Measurements from ENCODE around the gene GLB1L. TPM values are rescaled to one million over a fixed set of nuclear protein-coding genes. Genes with fewer than 3 reads are reported as not detected.
A peak's percentile ranks its signal among the peaks of the same experiment; 100 is the strongest.
"Not testable (repeated sequence)": the region's sequence is repeated elsewhere in the genome, so short reads cannot be mapped to it uniquely, and the experiment has no call there.

Gene GLB1L
- polyA plus RNA-seq, 3 donors, result 17.4 to 28.5 (median 27.1) TPM

DNA sequence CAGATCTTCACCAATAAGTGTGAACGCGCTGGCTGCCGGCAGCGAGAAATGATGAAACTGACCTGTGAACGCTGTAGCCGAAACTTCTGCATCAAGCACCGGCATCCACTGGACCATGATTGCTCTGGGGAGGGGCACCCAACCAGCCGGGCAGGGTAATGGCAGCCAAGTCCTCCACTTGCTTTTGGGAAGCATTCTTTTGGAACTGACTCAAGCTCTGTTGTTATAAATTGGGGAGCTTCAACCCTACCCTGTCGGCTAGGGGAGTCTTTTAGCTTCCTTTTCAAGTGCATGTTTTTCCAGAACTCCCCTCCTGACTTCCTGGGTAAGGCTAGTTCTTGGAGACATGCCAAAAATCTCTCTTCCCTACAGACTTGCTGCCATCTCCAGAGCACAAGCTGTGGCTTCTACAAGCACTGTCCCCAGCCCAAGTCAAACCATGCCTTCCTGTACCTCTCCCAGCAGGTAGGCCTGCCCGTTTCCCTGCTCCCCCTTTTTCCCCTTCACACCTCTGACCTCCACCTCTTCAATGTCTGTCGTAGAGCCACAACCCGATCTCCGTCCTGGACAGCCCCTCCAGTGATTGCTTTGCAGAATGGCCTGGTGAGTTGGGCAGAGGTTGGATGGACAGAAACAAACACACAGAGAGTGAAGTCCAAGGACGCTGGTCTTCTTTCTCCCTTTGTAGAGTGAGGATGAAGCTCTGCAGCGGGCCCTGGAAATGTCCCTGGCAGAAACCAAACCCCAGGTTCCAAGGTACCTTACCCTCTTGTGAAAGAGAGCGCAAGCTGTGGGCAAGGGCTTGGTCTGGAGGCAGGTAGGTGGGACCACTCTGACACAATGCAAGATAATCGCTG lies 37.1 kb downstream of the GLB1L start:
- DNase-seq, result no peak

DNA sequence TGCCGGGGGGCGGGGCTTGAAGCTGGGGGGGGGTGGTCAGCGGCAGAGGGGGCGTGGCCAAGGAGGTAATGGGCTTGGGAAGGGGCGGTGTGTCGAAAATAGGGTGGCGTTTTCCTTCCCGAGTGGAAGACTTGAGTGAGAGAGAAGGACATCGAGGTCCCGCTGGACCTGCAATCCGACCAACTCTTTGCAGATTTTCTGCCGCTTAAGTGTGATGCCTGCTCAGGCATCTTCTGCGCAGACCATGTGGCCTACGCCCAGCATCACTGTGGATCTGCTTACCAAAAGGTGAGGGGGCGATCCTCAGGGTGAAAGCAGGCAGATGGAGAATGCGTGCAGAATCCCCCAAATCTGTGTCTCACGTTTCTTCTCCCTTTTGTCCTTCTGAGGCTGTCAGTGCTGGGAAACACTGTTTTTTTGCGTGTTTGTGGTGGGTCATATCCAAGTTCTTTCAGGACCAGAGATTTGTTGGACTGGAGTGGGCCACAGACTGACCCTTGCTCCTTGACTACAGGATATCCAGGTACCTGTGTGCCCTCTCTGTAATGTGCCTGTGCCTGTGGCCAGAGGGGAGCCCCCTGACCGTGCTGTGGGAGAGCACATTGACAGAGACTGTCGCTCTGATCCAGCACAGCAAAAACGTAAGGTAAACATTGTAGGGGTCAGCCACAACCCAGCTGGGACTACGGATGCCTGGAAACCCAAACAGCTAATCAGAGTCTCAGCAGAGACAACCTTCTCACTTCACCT lies 37.9 kb downstream of the GLB1L start:
- no peak for DNase-seq

DNA sequence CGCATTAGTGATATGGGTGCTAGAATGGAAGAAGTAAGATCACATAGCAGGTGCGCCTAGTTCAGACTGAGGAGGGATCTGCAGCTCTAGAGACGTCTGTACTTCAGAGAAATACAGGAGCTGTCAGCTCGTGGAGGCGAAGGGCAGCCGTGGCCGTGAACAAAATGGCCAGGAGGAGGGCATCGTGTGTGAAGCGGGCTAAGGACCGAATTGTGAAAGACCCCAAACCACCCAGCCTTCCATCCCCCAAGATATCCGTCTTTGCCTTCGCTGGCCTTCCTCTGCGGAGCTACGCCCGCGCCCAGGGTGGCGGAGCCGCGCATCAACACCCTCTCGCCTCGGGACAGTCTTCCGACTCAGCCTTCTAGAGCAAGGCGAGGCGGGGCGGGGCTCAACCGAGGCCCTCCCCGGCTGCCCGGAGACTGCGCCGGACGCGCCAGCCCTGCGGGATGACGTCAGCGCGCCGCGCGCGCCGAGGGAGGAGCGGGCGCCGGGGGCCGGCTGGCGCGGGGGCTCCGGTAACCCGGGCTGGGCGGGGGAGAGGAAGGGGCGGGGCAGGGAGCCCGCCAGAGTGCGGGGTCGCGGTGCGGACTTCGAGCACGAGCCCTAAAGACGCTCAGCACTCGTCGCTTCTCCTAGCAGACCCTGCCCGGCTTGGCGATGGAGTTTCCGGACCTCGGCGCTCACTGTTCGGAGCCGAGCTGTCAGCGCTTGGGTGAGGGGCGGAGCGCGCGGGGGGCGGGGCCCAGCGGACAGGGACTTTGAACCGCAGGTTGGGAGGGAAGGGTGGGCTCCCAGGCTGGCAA lies 38.7 kb downstream of the GLB1L start, which contains the start of gene ZFAND2B:
Gene ZFAND2B (plus strand): TSS at position 455 of the 806 bp plus-strand sequence. CDS start 206 bp downstream, at position 661.
- peak; percentile 96 for DNase-seq

DNA sequence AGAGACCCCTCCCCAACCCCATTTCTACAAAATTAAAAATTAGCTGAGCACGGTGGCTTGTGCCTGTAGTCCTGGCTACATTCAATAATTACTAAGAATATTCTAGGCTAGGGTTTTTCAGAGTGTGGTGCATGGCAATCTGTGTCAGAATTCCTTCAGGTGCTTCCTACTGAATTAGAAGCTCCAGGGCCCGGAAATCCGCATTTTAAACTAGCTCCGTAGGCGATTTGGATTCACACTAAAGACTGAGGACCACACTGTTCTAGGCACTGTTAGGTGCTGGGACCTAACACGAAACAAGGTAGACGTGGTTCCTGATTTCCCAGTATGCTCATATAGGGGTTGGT lies 39.3 kb downstream of the GLB1L start:
- no peak for DNase-seq

DNA sequence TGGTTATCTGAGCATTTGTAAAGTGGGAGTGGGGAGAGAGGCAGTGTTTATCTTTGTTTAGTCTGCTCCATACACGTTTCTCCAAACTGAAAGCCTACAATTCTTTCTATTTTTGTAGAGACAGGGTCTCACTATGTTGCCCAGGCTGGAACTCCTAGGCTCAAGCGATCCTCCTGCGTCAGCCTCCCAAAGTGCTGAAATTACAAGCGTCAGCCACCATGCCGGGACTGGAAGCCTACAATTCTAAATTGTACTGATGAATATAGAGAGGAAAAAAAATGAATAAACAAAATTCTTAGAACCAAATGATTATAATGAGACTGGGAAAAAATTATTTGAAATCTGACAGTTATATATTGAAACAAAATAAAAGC lies 40.1 kb downstream of the GLB1L start:
- no peak for DNase-seq

DNA sequence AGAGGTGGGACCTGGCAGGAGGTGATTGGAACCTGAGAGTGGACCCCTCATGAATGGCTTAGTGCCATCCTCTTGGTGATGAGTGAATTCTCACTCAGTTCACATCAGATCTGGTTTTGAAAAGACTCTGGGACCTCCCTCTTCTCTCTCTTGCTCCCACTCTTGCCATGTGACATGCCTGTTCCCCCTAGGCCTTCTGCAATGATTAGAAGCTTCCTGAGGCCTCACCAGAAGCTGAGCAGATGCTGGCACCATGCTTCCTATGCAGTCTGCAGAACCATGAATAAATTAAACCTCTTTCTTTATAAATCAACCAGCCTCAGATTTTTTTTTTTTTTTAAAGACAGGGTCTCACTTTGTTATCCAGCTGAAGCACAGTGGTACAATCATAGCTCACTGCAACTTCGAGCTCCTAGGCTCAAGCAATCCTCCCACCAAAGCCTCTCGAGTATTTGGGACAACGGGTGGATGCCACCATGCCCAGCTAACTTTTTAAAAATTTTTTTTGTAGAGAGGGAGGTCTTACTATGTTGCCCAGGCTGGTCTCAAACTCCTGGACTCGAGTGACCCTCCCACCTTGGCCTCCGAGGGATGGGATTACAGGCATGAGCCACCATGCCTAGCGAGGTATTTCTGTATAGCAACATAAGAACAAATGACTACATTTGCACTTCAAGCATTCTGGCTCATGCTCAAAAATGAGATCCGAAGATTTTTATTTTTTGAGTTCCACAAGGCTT lies 40.6 kb downstream of the GLB1L start:
- no peak for DNase-seq

DNA sequence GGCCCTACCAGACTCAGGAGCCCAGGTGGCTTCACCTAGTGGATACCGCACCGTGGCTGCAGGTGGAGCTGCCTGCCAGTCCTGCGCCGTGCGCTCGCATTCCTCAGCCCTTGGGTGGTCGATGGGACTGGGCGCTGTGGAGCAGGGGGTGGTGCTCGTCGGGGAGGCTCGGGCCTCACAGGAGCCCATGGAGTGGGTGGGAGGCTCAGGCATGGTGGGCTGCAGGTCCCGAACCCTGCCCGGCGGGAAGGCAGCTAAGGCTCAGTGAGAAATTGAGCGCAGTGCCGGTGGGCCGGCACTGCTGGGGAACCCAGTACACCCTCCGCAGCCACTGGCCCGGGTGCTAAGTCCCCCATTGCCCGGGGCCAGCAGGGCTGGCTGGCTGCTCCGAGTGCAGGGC lies 43.9 kb downstream of the GLB1L start:
- not testable (repeated sequence) for DNase-seq

DNA sequence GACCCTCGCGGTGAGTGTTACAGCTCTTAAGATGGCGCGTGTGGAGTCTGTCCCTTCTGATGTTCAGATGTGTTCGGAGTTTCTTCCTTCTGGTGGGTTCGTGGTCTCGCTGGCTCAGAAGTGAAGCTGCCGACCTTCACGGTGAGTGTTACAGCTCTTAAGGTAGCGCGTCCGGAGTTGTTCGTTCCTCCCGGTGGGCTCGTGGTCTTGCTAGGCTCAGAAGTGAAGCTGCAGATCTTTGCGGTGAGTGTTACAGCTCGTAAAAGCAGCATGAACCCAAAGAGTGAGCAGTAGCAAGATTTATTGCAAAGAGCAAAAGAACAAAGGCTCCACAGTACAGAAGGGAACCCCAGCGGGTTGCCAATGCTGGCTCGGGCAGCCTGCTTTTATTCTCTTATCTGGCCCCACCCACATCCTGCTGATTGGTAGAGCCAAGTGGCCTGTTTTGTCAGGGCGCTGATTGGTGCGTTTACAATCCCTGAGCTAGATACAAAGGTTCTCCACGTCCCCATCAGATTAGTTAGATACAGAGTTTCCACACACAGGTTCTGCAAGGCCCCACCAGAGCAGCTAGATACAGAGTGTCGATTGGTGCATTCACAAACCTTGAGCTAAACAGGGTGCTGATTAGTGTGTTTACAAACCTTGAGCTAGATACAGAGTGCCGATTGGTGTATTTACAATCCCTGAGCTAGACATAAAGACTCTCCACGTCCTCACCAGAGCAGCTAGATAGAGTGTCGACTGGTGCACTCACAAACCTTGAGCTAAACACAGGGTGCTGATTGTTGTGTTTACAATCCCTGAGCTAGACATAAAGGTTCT lies 44.5 kb downstream of the GLB1L start:
- not testable (repeated sequence) for DNase-seq

DNA sequence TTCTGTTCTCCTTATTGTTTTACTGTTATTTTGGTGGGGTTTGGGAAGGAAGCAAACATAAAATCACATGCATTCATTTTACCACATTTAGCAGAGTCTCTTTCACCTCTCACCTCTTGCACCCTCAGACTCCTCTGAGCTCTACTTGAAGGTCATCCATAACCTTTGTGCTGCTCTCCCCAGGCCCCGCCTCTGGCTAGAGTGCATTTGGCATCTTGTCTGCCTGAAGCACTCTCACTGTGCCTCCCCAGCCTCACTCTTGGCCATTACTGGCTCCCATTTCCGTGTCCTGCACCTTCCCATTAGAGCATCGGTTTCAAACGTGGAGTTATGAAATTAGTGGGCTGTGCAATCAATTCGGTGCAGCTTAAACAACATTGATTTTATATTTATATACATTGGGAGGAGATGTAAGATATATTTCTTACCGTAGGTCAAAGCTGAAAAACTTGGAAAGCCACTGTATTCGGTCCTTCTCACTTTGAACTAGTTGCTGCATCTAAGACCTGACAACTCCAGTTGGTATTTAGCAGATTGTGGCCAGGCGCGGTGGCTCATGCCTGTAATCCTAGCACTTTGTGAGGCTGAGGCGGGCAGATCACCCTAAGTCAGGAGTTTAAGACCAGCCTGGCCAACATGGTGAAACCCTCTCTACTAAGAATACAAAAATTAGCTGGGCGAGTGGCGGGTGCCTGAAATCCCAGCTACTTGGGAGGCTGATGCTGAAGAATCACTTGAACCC lies 45.6 kb downstream of the GLB1L start:
- no peak for DNase-seq

DNA sequence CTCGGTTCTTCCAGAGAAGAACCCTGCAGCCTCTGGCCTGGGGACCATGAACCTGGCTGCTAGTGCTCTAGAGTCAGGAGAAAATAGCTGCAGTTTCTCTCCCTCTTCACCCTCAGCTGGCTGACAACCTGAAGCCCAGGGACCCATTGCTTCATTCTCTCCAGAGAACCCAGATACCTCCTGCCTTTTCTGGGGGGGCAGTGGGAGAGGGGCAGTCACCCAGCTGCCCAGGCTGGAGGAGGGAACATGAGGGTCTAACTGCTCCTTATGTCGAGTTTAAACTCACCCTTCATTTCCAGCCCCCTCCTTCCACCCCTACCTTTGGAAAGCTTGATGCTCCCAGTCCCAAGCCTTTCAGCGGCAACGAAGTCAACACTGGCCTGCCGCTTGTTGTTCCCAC lies 46.3 kb downstream of the GLB1L start:
- DNase-seq, result no peak

DNA sequence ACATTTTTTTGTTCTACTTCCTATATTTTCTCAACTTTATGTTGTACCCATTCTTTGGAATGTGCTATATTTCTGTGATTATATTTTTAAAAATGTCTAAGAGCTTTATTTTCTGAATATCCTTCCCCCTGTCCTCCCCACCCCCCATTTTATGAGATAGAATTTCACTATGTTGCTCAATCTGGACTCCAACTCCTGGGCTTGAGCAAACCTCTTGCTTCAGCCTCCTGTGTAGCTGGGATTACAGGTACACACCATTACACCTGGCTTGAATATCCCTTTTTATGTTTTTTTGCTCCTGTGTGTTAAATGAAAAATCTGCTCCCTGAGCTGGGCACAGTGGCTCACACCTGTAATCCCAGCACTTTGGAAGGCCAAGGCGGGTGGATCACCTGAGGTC lies 47.9 kb downstream of the GLB1L start:
- DNase-seq, result no peak

DNA sequence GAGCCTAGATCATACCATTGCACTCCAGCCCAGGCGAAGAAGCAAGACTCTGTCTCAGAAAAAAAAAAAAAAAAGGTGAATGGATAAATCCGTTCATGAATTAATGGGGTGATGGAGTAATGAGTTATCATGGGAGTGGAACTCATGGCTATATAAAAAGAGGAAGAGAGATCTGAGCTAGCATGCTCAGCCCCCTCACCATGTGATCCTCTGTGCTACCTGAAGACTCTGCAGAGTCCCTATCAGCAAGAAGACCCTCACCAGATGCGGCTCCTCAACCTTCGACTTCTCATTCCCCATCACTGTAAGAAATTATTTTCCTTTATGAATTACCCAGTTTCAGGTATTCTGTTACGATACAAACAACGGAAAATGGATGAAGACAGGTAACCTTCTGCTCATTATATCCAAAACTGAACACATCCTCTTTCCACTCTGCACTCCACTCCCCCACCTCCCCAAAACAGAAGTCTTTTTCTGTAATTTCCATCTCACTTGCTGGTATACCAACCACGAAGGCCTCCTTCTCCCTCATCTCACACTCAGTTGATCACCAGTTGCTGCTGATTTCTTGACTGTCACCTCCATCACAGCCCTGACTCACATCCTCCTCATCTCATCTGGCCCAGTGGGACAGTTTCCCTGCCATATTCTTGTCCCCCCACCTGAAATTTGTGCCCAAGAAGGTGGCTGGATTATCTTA lies 58.3 kb downstream of the GLB1L start:
- DNase-seq, result no peak

Other genes with a start within 250 kb of the GLB1L start
- gene CFAP65, start 203.9 kb downstream of the GLB1L start, polyA plus RNA-seq (ENCODE audit: insufficient read length in 3 of 3), result 1 to 10 TPM in 1 of 3 donors, under 1 TPM in 2; 0.07 to 1.1 (median 0.56) TPM
- 1 to 10 TPM; 2.0 to 3.2 (median 2.0) TPM for gene IHH, start 184.5 kb downstream of the GLB1L start, polyA plus RNA-seq (ENCODE audit: insufficient read length in 3 of 3)
- 10 to 100 TPM; 17.6 to 21.4 (median 19.6) TPM for gene NHEJ1, start 84.6 kb downstream of the GLB1L start, polyA plus RNA-seq (ENCODE audit: insufficient read length in 3 of 3)
- gene SLC23A3, start 75.4 kb downstream of the GLB1L start, polyA plus RNA-seq (ENCODE audit: insufficient read length in 3 of 3), result 10 to 100 TPM; 23.5 to 29.0 (median 25.1) TPM
- gene CNPPD1, start 68.5 kb downstream of the GLB1L start, polyA plus RNA-seq (ENCODE audit: insufficient read length in 3 of 3), result 10 to 100 TPM; 71.7 to 79.7 (median 78.6) TPM
- 100 to 1,000 TPM; 113 to 119 (median 113) TPM for gene RETREG2, start 67.2 kb downstream of the GLB1L start, polyA plus RNA-seq (ENCODE audit: insufficient read length in 3 of 3)
- 10 to 100 TPM; 40.9 to 51.8 (median 49.4) TPM for gene ZFAND2B, start 38.7 kb downstream of the GLB1L start, polyA plus RNA-seq (ENCODE audit: insufficient read length in 3 of 3)
- gene ABCB6, start 26.5 kb downstream of the GLB1L start, polyA plus RNA-seq (ENCODE audit: insufficient read length in 3 of 3), result 10 to 100 TPM; 37.9 to 47.3 (median 44.8) TPM
- gene ATG9A, start 15.8 kb downstream of the GLB1L start, polyA plus RNA-seq (ENCODE audit: insufficient read length in 3 of 3), result 10 to 100 TPM; 45.2 to 48.4 (median 46.3) TPM
- gene ANKZF1, start 15.6 kb downstream of the GLB1L start, polyA plus RNA-seq (ENCODE audit: insufficient read length in 3 of 3), result 10 to 100 TPM; 51.3 to 84.1 (median 72.8) TPM
- gene STK16, start within 50 bp of the GLB1L start, polyA plus RNA-seq (ENCODE audit: insufficient read length in 3 of 3), result 10 to 100 TPM; 38.9 to 40.4 (median 39.9) TPM
- 1 to 10 TPM in 1 of 3 donors, under 1 TPM in 2; 0.89 to 1.1 (median 0.91) TPM for gene TUBA4B, start 7.8 kb upstream of the GLB1L start, polyA plus RNA-seq (ENCODE audit: insufficient read length in 3 of 3)
- 10 to 100 TPM; 32.9 to 40.0 (median 33.1) TPM for gene TUBA4A, start 8.5 kb upstream of the GLB1L start, polyA plus RNA-seq (ENCODE audit: insufficient read length in 3 of 3)
- 10 to 100 TPM; 75.7 to 85.1 (median 79.1) TPM for gene DNAJB2, start 33.9 kb upstream of the GLB1L start, polyA plus RNA-seq (ENCODE audit: insufficient read length in 3 of 3)
- gene PTPRN, start 64.0 kb upstream of the GLB1L start, polyA plus RNA-seq (ENCODE audit: insufficient read length in 3 of 3), result under 1 TPM; 0.16 to 0.27 (median 0.17) TPM
- gene RESP18, start 87.3 kb upstream of the GLB1L start, polyA plus RNA-seq (ENCODE audit: insufficient read length in 3 of 3), result not detected
- gene DNPEP, start 142.5 kb upstream of the GLB1L start, polyA plus RNA-seq (ENCODE audit: insufficient read length in 3 of 3), result 10 to 100 TPM; 64.4 to 91.2 (median 66.4) TPM
- 1 to 10 TPM; 5.5 to 8.2 (median 6.0) TPM for gene DES, start 172.9 kb upstream of the GLB1L start, polyA plus RNA-seq (ENCODE audit: insufficient read length in 3 of 3)
- 10 to 100 TPM; 13.1 to 16.9 (median 13.5) TPM for gene SPEG, start 189.4 kb upstream of the GLB1L start, polyA plus RNA-seq (ENCODE audit: insufficient read length in 3 of 3)

Measured in renal pelvis (tissue), 4 donors.